H1 (cell line): Measurements from ENCODE around the gene PTP4A1. TPM values are rescaled to one million over a fixed set of nuclear protein-coding genes. Genes with fewer than 3 reads are reported as not detected.

Experiments
- CTCF ChIA-PET: fragments of 300-600 bp; sonication (Branson Sonifier 250); formaldehyde crosslinking; loops from one replicate; lab custom pipeline; 2021; ENCODE audit not compliant: partially characterized antibody; lab: Charles Lee
- POLR2A ChIA-PET: fragments of 300-600 bp; sonication (Branson Sonifier 250); formaldehyde crosslinking; loops from one replicate; lab custom pipeline; 2021; ENCODE audit warnings: inconsistent platforms; ENCODE audit not compliant: partially characterized antibody; lab: Charles Lee
- DNase-seq, 2 experiments: peaks; one replicate each; pipeline versions ENCODE4 v3.0.0 to v3.0.0-alpha.2; 2010 to 2022; ENCODE audit warnings: low spot score in 2 of 2, low read depth in 1 of 2, mixed read lengths in 1 of 2
- FAIRE-seq: peaks from 2 replicates; lab custom pipeline; 2011; peaks lifted over from hg19 to GRCh38; lab: Jason Lieb, UNC
- H2AFZ ChIP-seq: 2 replicates; pipeline ENCODE4 v1.8.1; 2012; ENCODE audit warnings: low read length, inconsistent platforms
- H2AK5ac ChIP-seq: 2 replicates; pipeline ENCODE4 v1.6.1; 2013; ENCODE audit warnings: low read depth, low read length
- H2BK120ac ChIP-seq: replicated peaks from 2 replicates; pipeline ENCODE3; 2013; ENCODE audit warnings: low read depth, low read length, inconsistent platforms
- H2BK12ac ChIP-seq: 2 replicates; pipeline ENCODE4 v1.6.1; 2013; ENCODE audit warnings: low read depth, low read length
- H2BK15ac ChIP-seq: 2 replicates; pipeline ENCODE4 v1.6.1; 2013; ENCODE audit warnings: low read length
- H2BK20ac ChIP-seq: 2 replicates; pipeline ENCODE4 v1.6.1; 2013; ENCODE audit warnings: low read length
- H2BK5ac ChIP-seq: 2 replicates; pipeline ENCODE4 v1.6.1; 2013; ENCODE audit warnings: low read depth, low read length
- H3K14ac ChIP-seq: 2 replicates; pipeline ENCODE4 v1.6.1; 2013; ENCODE audit warnings: inconsistent platforms; ENCODE audit not compliant: insufficient read length
- H3K18ac ChIP-seq: 2 replicates; pipeline ENCODE4 v1.6.1; 2013; ENCODE audit warnings: low read length; ENCODE audit errors: extremely low read depth
- H3K23ac ChIP-seq: 2 replicates; pipeline ENCODE4 v1.6.1; 2013; ENCODE audit warnings: inconsistent platforms; ENCODE audit not compliant: insufficient read length
- H3K23me2 ChIP-seq: 2 replicates; pipeline ENCODE4 v1.6.1; 2013; ENCODE audit warnings: low read depth, low read length
- H3K27ac ChIP-seq: 2 replicates; pipeline ENCODE4 v1.6.1; 2011; ENCODE audit warnings: low read depth, low read length, inconsistent platforms
- H3K27me3 ChIP-seq, 4 experiments: replicated peaks in 1 of 4; 1 replicate in 1 of 4; 2 replicates in 3 of 4; pipeline versions ENCODE4 v1.6.1 to v1.8.1; 2011 to 2013; ENCODE audit warnings: low read length in 3 of 4, mild to moderate bottlenecking in 3 of 4, inconsistent platforms in 2 of 4, mixed read lengths in 2 of 4, moderate library complexity in 1 of 4; ENCODE audit not compliant: control insufficient read depth in 3 of 4, insufficient read depth in 3 of 4; ENCODE audit errors: extremely low read depth in 1 of 4
- H3K36me3 ChIP-seq, 4 experiments: 2 replicates each; pipeline versions ENCODE4 v1.6.1 to v1.8.1; 2011 to 2013; ENCODE audit warnings: mild to moderate bottlenecking in 4 of 4, low read length in 3 of 4, moderate library complexity in 2 of 4, control low read depth in 1 of 4, inconsistent platforms in 1 of 4; ENCODE audit not compliant: insufficient read depth in 4 of 4, control insufficient read depth in 2 of 4
- H3K4ac ChIP-seq: replicated peaks from 2 replicates; pipeline ENCODE3; 2013; ENCODE audit warnings: low read length, low read depth, mixed read lengths, inconsistent platforms; ENCODE audit not compliant: insufficient read length
- H3K4me1 ChIP-seq, 4 experiments: replicated peaks in 1 of 4; 1 replicate in 1 of 4; 2 replicates in 3 of 4; pipeline versions ENCODE4 v1.6.1 to v1.8.1; 2011 to 2013; ENCODE audit warnings: low read length in 3 of 4, inconsistent platforms in 2 of 4, mixed read lengths in 1 of 4; ENCODE audit not compliant: insufficient read depth in 4 of 4, control insufficient read depth in 3 of 4
- H3K4me2 ChIP-seq, 2 experiments: 2 replicates each; pipeline versions ENCODE4 v1.6.1 to v1.8.1; 2011 to 2013; ENCODE audit warnings: low read depth in 2 of 2, low read length in 2 of 2, control low read depth in 1 of 2, inconsistent platforms in 1 of 2, mild to moderate bottlenecking in 1 of 2; ENCODE audit not compliant: insufficient read depth in 1 of 2
- H3K4me3 ChIP-seq, 4 experiments: fragments of 200-600, 300-600 bp in 1 of 4; sonication (generic), shearing (Covaris generic), sonication (Bioruptor Twin) in 1 of 4; 2 replicates each; pipeline versions ENCODE4 v1.5.1 to v1.8.1; 2011 to 2016; ENCODE audit warnings: low read length in 4 of 4, low read depth in 3 of 4, control low read depth in 2 of 4, inconsistent platforms in 2 of 4, mild to moderate bottlenecking in 2 of 4, mixed read lengths in 1 of 4, moderate library complexity in 1 of 4; ENCODE audit not compliant: insufficient read depth in 2 of 4; ENCODE audit errors: extremely low read depth in 1 of 4
- H3K56ac ChIP-seq: replicated peaks from 2 replicates; pipeline ENCODE3; 2013; ENCODE audit warnings: low read depth, mild to moderate bottlenecking, mixed read lengths, low read length, inconsistent platforms; ENCODE audit not compliant: insufficient read length
- H3K79me1 ChIP-seq: 2 replicates; pipeline ENCODE4 v1.6.1; 2013; ENCODE audit warnings: low read depth, low read length, control low read depth
- H3K79me2 ChIP-seq, 2 experiments: 2 replicates each; pipeline versions ENCODE4 v1.6.1 to v1.8.1; 2012 to 2013; ENCODE audit warnings: low read length in 2 of 2, mild to moderate bottlenecking in 2 of 2, inconsistent platforms in 1 of 2; ENCODE audit not compliant: insufficient read depth in 2 of 2, control insufficient read depth in 1 of 2
- H3K9ac ChIP-seq, 4 experiments: replicated peaks in 1 of 4; 1 replicate in 1 of 4; 2 replicates in 3 of 4; pipeline versions ENCODE4 v1.6.1 to v1.8.1; 2011 to 2013; ENCODE audit warnings: low read depth in 3 of 4, low read length in 3 of 4, control low read depth in 2 of 4, mild to moderate bottlenecking in 2 of 4, moderate library complexity in 2 of 4, inconsistent platforms in 1 of 4; ENCODE audit errors: extremely low read depth in 1 of 4
- H3K9me3 ChIP-seq, 2 experiments: 2 replicates each; pipeline versions ENCODE4 v1.6.1 to v1.8.1; 2012 to 2013; ENCODE audit warnings: mild to moderate bottlenecking in 2 of 2, moderate library complexity in 2 of 2, control low read depth in 1 of 2, inconsistent platforms in 1 of 2, low read depth in 1 of 2, low read length in 1 of 2, mixed read lengths in 1 of 2; ENCODE audit not compliant: insufficient read depth in 2 of 2
- H4K20me1 ChIP-seq, 2 experiments: replicated peaks in 1 of 2; 2 replicates each; pipeline versions ENCODE3 to v1.8.1; 2011 to 2013; ENCODE audit warnings: inconsistent platforms in 2 of 2, low read length in 2 of 2, mild to moderate bottlenecking in 1 of 2; ENCODE audit not compliant: insufficient read depth in 2 of 2, control insufficient read depth in 1 of 2
- H4K5ac ChIP-seq: 2 replicates; pipeline ENCODE4 v1.6.1; 2013; ENCODE audit warnings: low read length, low read depth, mixed read lengths, inconsistent platforms; ENCODE audit not compliant: insufficient read length
- H4K8ac ChIP-seq: 2 replicates; pipeline ENCODE4 v1.8.0; 2013; ENCODE audit warnings: mild to moderate bottlenecking, moderate library complexity, low read length, inconsistent platforms; ENCODE audit not compliant: insufficient read depth; ENCODE audit errors: extremely low read depth
- H4K91ac ChIP-seq: replicated peaks from 2 replicates; pipeline ENCODE3; 2013; ENCODE audit warnings: low read length, mixed read lengths, inconsistent platforms; ENCODE audit not compliant: insufficient read length
- BCL11A ChIP-seq, 2 experiments: IDR thresholded peaks; one replicate each; pipeline ENCODE4 v1.6.1; 2011; ENCODE audit warnings: low read depth in 2 of 2, low read length in 2 of 2, mild to moderate bottlenecking in 2 of 2
- BRCA1 ChIP-seq: IDR thresholded peaks from 2 replicates; pipeline ENCODE4 v1.6.1; 2012; ENCODE audit warnings: low read depth, low read length, improper control_type of control experiment
- KDM1A ChIP-seq: fragments of 200-600, 300-600 bp; sonication (generic); IDR thresholded peaks from 2 replicates; pipeline ENCODE4 v1.7.1; 2016; ENCODE audit warnings: mild to moderate bottlenecking, low read length, borderline replicate concordance
- NANOG ChIP-seq: IDR thresholded peaks from 2 replicates; pipeline ENCODE4 v1.6.1; 2011; ENCODE audit warnings: low read length, low read depth, mild to moderate bottlenecking, inconsistent platforms; ENCODE audit not compliant: insufficient read depth, poor library complexity, severe bottlenecking
- PHF8 ChIP-seq: fragments of 200-600 bp; sonication (generic); conservative IDR thresholded peaks from 2 replicates; pipeline ENCODE4 v1.7.1; 2012; ENCODE audit warnings: low read depth, mild to moderate bottlenecking, inconsistent platforms, low read length, moderate library complexity
- POU5F1 ChIP-seq: IDR thresholded peaks from 2 replicates; pipeline ENCODE4 v1.6.1; 2011; ENCODE audit warnings: low read depth, mild to moderate bottlenecking, low read length, moderate library complexity
- RXRA ChIP-seq: IDR thresholded peaks from 2 replicates; pipeline ENCODE4 v1.6.1; 2011; ENCODE audit warnings: low read depth, mild to moderate bottlenecking, low read length, moderate library complexity; ENCODE audit not compliant: insufficient read depth
- SIRT6 ChIP-seq: IDR thresholded peaks from one replicate; pipeline ENCODE4 v1.7.1; 2012; ENCODE audit warnings: low read length, inconsistent platforms
- SIX5 ChIP-seq: IDR thresholded peaks from 2 replicates; pipeline ENCODE4 v1.6.1; 2011; ENCODE audit warnings: mild to moderate bottlenecking, low read depth, low read length
- YY1 ChIP-seq: IDR thresholded peaks from 2 replicates; pipeline ENCODE4 v1.6.1; 2011; ENCODE audit warnings: low read depth, mild to moderate bottlenecking, low read length
- ZNF274 ChIP-seq: IDR thresholded peaks from 2 replicates; pipeline ENCODE4 v1.7.0; 2012; ENCODE audit warnings: low read length, borderline replicate concordance; ENCODE audit errors: extremely low read depth
- WGBS, 2 experiments: shearing (Covaris generic) in 1 of 2; methylation state at CpG; one replicate each; pipeline versions ENCODE4 v1.1.6 to v1.1.7; 2013 to 2015; ENCODE audit warnings: low lambda C conversion rate in 2 of 2, mixed read lengths in 2 of 2, inconsistent platforms in 1 of 2, low coverage in 1 of 2, missing lambda C conversion rate in 1 of 2; ENCODE audit not compliant: insufficient replicate concordance in 2 of 2, insufficient coverage in 1 of 2, insufficient read length in 1 of 2; ENCODE audit errors: extremely low coverage in 1 of 2, missing lambda C conversion rate in 1 of 2; 5-methylcytosine and 5-hydroxymethylcytosine counted together
- polyA plus RNA-seq, 7 experiments: library from polyadenylated mRNA; depleted of rRNA in 3 of 7; stranded (reverse) in 5 of 7; unstranded in 2 of 7; fragments of >200 nt in 5 of 7; fragments of 200-250 nt in 2 of 7; gene quantifications; 1 replicate in 5 of 7; 2 replicates in 1 of 7; 4 replicates in 1 of 7; pipeline versions ENCODE4 v1.2.1 to v1.2.3, GENCODE V29; 2011 to 2013; ENCODE audit warnings: missing spikeins in 2 of 7, mixed read lengths in 2 of 7
- total RNA-seq: library from RNA; stranded (reverse); fragmentation: NEBNext Ultra II Directional; extraction: Animal tissue kit (Norgen Biotek cat#: 25700); gene quantifications from 2 replicates; pipeline ENCODE4 v1.2.1, GENCODE V29; 2021
- TF ChIP-seq, protein P1 (sequence below): IDR thresholded peaks from 2 replicates; pipeline ENCODE4 v1.6.1; 2011; ENCODE audit warnings: low read length, improper control_type of control experiment
- TF ChIP-seq, protein P2 (sequence below): IDR thresholded peaks from 2 replicates; pipeline ENCODE4 v1.6.1; 2012; ENCODE audit warnings: inconsistent platforms

The PTP4A1 gene
- total and polyA plus RNA-seq, 2 of the 8 experiments (the other 6 are each of a cell fraction or from before 2014, with no cell fraction given): 21.1 to 76.3 TPM

DNA sequence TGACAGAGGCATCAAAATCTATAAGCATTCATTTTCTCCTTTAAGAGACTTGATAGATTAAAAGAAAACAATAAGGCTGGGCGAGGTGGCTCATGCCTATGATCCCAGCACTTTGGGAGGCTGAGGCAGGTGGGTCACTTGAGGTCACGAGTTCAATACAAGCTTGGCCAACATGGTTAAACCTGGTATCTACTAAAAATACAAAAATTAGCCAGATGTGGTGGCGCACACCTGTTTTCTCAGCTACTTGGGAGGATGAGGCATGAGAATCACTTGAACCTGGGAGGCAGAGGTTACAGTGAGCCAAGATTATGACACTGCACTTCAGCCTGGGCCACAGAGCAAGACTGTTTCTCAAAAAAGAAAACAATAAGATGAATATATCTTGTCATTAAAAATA is 39.3 kb upstream of the PTP4A1 start:
- Histone ChIP-seq H2BK5ac (no peak overlapping the region), H2BK12ac (no peak overlapping the region), H3K27ac (no peak overlapping the region), H3K14ac (no peak overlapping the region), H2BK20ac (no peak overlapping the region), H4K8ac (no peak overlapping the region), H2BK15ac (no peak overlapping the region), H3K4me2 (no peak overlapping the region), H3K36me3 (no peaks in the 10 kb centered on the region), H3K9me3 (no peaks in the 10 kb centered on the region), H4K91ac (no peak overlapping the region), H2AFZ (no peak overlapping the region), H3K18ac (no peak overlapping the region), H3K4me1 (no peaks in the 10 kb centered on the region), H3K27me3 (no peaks in the 10 kb centered on the region), H3K79me1 (no peaks in the 10 kb centered on the region), H4K5ac (no peak overlapping the region), H2AK5ac (no peak overlapping the region), H3K56ac (no peak overlapping the region), H3K9ac (no peak overlapping the region), H2BK120ac (no peak overlapping the region), H3K4ac (no peak overlapping the region), H3K79me2 (no peaks in the 10 kb centered on the region), H3K23me2 (no peaks in the 10 kb centered on the region), H3K4me3 (no peak overlapping the region), H4K20me1 (no peaks in the 10 kb centered on the region), H3K23ac (no peak overlapping the region)
- 87% methylated on average over 3 of the region's 3 CpGs; no CpG with 5 or more reads in 1 of the 2 experiments for WGBS, 2 experiments
- CTCF ChIA-PET: interaction anchor here (0.6 to 2.1 kb wide), 3 partner anchors 9 to 180 kb away, joined by 5 to 6 read pairs (median 5); no protein-coding TSS in a partner anchor
- no peak for DNase-seq
- POLR2A ChIA-PET: no interaction called here
- FAIRE-seq: no peak
- TF ChIP-seq SIX5 (no peak), ZNF274 (no peak), PHF8 (no peak), BRCA1 (no peak), YY1 (no peak), NANOG (no peak), POU5F1 (no peak), SIRT6 (no peak), RXRA (no peak), KDM1A (no peak), BCL11A (IDR thresholded peaks at IDR 0.05; ENCODE audit: low read depth in 2 of 2, low read length in 2 of 2) (no peak)
- TF ChIP-seq, protein P1, sequence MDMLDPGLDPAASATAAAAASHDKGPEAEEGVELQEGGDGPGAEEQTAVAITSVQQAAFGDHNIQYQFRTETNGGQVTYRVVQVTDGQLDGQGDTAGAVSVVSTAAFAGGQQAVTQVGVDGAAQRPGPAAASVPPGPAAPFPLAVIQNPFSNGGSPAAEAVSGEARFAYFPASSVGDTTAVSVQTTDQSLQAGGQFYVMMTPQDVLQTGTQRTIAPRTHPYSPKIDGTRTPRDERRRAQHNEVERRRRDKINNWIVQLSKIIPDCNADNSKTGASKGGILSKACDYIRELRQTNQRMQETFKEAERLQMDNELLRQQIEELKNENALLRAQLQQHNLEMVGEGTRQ: no peak
- TF ChIP-seq, protein P2, sequence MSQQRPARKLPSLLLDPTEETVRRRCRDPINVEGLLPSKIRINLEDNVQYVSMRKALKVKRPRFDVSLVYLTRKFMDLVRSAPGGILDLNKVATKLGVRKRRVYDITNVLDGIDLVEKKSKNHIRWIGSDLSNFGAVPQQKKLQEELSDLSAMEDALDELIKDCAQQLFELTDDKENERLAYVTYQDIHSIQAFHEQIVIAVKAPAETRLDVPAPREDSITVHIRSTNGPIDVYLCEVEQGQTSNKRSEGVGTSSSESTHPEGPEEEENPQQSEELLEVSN: no peak
